B cell (primary cell): Measurements from ENCODE around the gene HOMER2. TPM values are rescaled to one million over a fixed set of nuclear protein-coding genes. Genes with fewer than 3 reads are reported as not detected.

Source experiments
- ATAC-seq: fragments of 200-7000 bp; cut with Tn5 transposase; one replicate; pipeline ENCODE4 v1.10.0; 2021; ENCODE audit warnings: low read depth, mild to moderate bottlenecking, moderate number of reproducible peaks, moderate library complexity
- CTCF ChIA-PET: fragments of 350-600 bp; sonication (Branson Sonifier 250); formaldehyde crosslinking; loops from one replicate; lab custom pipeline; 2021; ENCODE audit warnings: antibody characterized with exemption, inconsistent platforms; lab: Charles Lee
- POLR2A ChIA-PET: fragments of 350-600 bp; sonication (Branson Sonifier 250); formaldehyde crosslinking; loops from one replicate; lab custom pipeline; 2021; ENCODE audit warnings: antibody characterized with exemption; lab: Charles Lee
- DNase-seq: peaks from one replicate; pipeline ENCODE4 v3.0.0; 2013
- H2AFZ ChIP-seq: 2 replicates; pipeline ENCODE4 v1.6.1; 2012; ENCODE audit warnings: mild to moderate bottlenecking, low read depth, low read length; ENCODE audit not compliant: insufficient read depth, poor library complexity, severe bottlenecking
- H3K27ac ChIP-seq, 2 donors: 1 replicate in 1 of 2; 2 replicates in 1 of 2; pipeline ENCODE4 v1.5.1; 2012 to 2013; ENCODE audit warnings: low read length in 2 of 2, mild to moderate bottlenecking in 2 of 2, moderate library complexity in 1 of 2
- H3K27me3 ChIP-seq, 4 experiments: fragments of 200-600 bp in 1 of 4; sonication (generic) in 1 of 4; replicated peaks in 1 of 4; 1 replicate in 2 of 4; 2 replicates in 2 of 4; pipeline versions ENCODE4 v1.6.1 to v1.7.0; 2013 to 2016; ENCODE audit warnings: low read length in 3 of 4, mild to moderate bottlenecking in 2 of 4, mixed read lengths in 1 of 4, moderate library complexity in 1 of 4; ENCODE audit not compliant: insufficient read depth in 4 of 4, control insufficient read depth in 3 of 4; ENCODE audit errors: control extremely low read depth in 1 of 4
- H3K36me3 ChIP-seq, 2 experiments: replicated peaks in 1 of 2; 1 replicate in 1 of 2; 2 replicates in 1 of 2; pipeline versions ENCODE4 v1.6.1 to v1.7.1; 2013; ENCODE audit warnings: low read length in 1 of 2; ENCODE audit not compliant: insufficient read depth in 2 of 2, control insufficient read depth in 1 of 2; ENCODE audit errors: control extremely low read depth in 1 of 2, extremely low read depth in 1 of 2
- H3K4me1 ChIP-seq, 2 donors: fragments of 200-600 bp in 1 of 2; sonication (generic) in 1 of 2; 1 replicate in 1 of 2; 2 replicates in 1 of 2; pipeline versions ENCODE4 v1.5.1 to v1.6.1; 2013 to 2017; ENCODE audit warnings: low read length in 2 of 2; ENCODE audit not compliant: control insufficient read depth in 2 of 2, insufficient read depth in 2 of 2
- H3K4me2 ChIP-seq: replicated peaks from 2 replicates; pipeline ENCODE3; 2012; ENCODE audit warnings: mild to moderate bottlenecking, low read depth, low read length; ENCODE audit not compliant: poor library complexity, severe bottlenecking
- H3K4me3 ChIP-seq, 5 experiments: fragments of 200-600 bp in 1 of 5; sonication (generic) in 1 of 5; 1 replicate in 3 of 5; 2 replicates in 2 of 5; pipeline versions ENCODE4 v1.5.1 to v1.7.0; 2011 to 2016; ENCODE audit warnings: low read length in 4 of 5, mild to moderate bottlenecking in 4 of 5, low read depth in 2 of 5, control low read depth in 1 of 5, moderate library complexity in 1 of 5; ENCODE audit not compliant: insufficient read depth in 1 of 5; ENCODE audit errors: control extremely low read depth in 1 of 5, extremely low read depth in 1 of 5
- H3K79me2 ChIP-seq: fragments of 200-600 bp; sonication (generic); one replicate; pipeline ENCODE4 v1.6.0; 2016; ENCODE audit warnings: low read length; ENCODE audit not compliant: control insufficient read depth, insufficient read depth
- H3K9ac ChIP-seq: fragments of 200-600 bp; sonication (generic); 2 replicates; pipeline ENCODE4 v1.6.1; 2017; ENCODE audit warnings: mild to moderate bottlenecking, low read length, moderate library complexity
- H3K9me3 ChIP-seq, 3 donors: one replicate each; pipeline versions ENCODE4 v1.6.1 to v1.7.1; 2013; ENCODE audit warnings: low read length in 2 of 3; ENCODE audit not compliant: control insufficient read depth in 2 of 3, insufficient read depth in 1 of 3; ENCODE audit errors: control extremely low read depth in 1 of 3
- H4K20me1 ChIP-seq: 2 replicates; pipeline ENCODE4 v1.6.0; 2012; ENCODE audit warnings: mild to moderate bottlenecking, low read length; ENCODE audit not compliant: insufficient read depth, control insufficient read depth, poor library complexity, severe bottlenecking
- H3K27ac Mint-ChIP-seq: one replicate; pipeline ENCODE4 v1.8.0; 2021; ENCODE audit warnings: mixed read lengths
- H3K27me3 Mint-ChIP-seq: one replicate; pipeline ENCODE4 v1.8.0; 2021; ENCODE audit warnings: mixed read lengths
- H3K4me1 Mint-ChIP-seq: one replicate; pipeline ENCODE4 v1.8.0; 2021; ENCODE audit warnings: mixed read lengths
- H3K4me3 Mint-ChIP-seq: one replicate; pipeline ENCODE4 v1.8.0; 2021; ENCODE audit warnings: mixed read lengths
- H3K9me3 Mint-ChIP-seq: one replicate; pipeline ENCODE4 v1.8.0; 2022; ENCODE audit warnings: mixed read lengths; ENCODE audit not compliant: insufficient read depth
- CTCF ChIP-seq: fragments of 200-600 bp; IDR thresholded peaks from one replicate; pipeline ENCODE4 v1.8.0; 2022; ENCODE audit warnings: antibody characterized with exemption, mild to moderate bottlenecking
- EZH2 ChIP-seq: IDR thresholded peaks from 2 replicates; pipeline ENCODE4 v1.6.1; 2012; ENCODE audit warnings: borderline replicate concordance, low read depth, mild to moderate bottlenecking, moderate library complexity, low read length; ENCODE audit not compliant: insufficient read depth, poor library complexity, severe bottlenecking
- WGBS: methylation state at CpG from one replicate; pipeline ENCODE4 v1.1.5; 2013; ENCODE audit warnings: missing lambda C conversion rate; ENCODE audit not compliant: insufficient coverage; 5-methylcytosine and 5-hydroxymethylcytosine counted together
- intact Hi-C: fragments of 100-400 bp; cut with micrococcal nuclease; formaldehyde crosslinking; loops from one replicate; pipeline ENCODE4 v1.10.0; 2022
- polyA plus RNA-seq: library from polyadenylated mRNA; depleted of rRNA; stranded (reverse); fragments of >200 nt; gene quantifications from 2 replicates; pipeline ENCODE4 v1.2.3, GENCODE V29; 2012
- total RNA-seq, 2 donors: library from RNA; stranded (reverse); fragments of 120-200 nt in 1 of 2; gene quantifications; 1 replicate in 1 of 2; 2 replicates in 1 of 2; pipeline versions ENCODE4 v1.2.3 to v1.2.4, GENCODE V29; 2013 to 2022

The HOMER2 gene
- total and polyA plus RNA-seq, 2 donors (not counting 1 experiment from before 2014, with no cell fraction given) = 5.7 to 19.5 TPM

DNA sequence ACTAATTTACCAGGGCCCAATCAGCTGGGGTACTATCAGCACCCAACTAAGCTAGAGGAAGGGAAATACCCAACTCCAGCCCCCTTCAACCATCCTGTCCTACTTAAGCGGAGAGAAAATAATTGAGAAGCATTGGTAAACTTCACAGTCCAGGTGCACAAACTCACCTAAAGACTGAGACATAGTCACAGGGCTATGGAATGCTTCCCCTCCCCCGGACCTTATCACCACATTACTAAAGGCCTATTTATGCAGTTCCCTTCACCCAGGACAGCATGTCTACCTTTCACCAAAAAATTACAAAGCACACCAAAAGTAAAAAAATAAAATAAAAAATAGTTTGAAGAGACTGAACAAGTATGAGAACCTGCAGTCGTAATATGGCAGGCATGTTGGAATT is 47.9 kb downstream of the HOMER2 start:
- ChIA-PET POLR2A (no interaction called here), CTCF (no interaction called here)
- intact Hi-C loops = no loop called here
- DNase-seq (no peak), ATAC-seq (no peak)
- no peak for TF ChIP-seq EZH2
- no peak for TF ChIP-seq CTCF
- H3K79me2 ChIP-seq = no peaks in the 10 kb centered on the region
- H3K4me2 ChIP-seq = no peak overlapping the region
- no peak overlapping the region for H3K27ac Mint-ChIP-seq
- WGBS = 100% methylated on average over 1 of the region's 3 CpGs
- no peak overlapping the region for H3K4me3 ChIP-seq
- no peak overlapping the region for H3K27ac ChIP-seq
- peaks cover 9% of the 10 kb centered on the region for H3K9me3 Mint-ChIP-seq
- H3K4me3 Mint-ChIP-seq = no peak overlapping the region
- no peaks in the 10 kb centered on the region for H3K4me1 ChIP-seq
- H3K4me1 Mint-ChIP-seq = no peaks in the 10 kb centered on the region
- H2AFZ ChIP-seq = no peak overlapping the region
- H3K27me3 Mint-ChIP-seq = peaks cover 9% of the 10 kb centered on the region
- no peak overlapping the region for H3K9ac ChIP-seq
- no peaks in the 10 kb centered on the region for H3K36me3 ChIP-seq
- peaks cover 0 to 10% (median 2%) of the 10 kb centered on the region in 3 donors for H3K9me3 ChIP-seq
- H4K20me1 ChIP-seq = no peaks in the 10 kb centered on the region
- H3K27me3 ChIP-seq = no peaks in the 10 kb centered on the region

DNA sequence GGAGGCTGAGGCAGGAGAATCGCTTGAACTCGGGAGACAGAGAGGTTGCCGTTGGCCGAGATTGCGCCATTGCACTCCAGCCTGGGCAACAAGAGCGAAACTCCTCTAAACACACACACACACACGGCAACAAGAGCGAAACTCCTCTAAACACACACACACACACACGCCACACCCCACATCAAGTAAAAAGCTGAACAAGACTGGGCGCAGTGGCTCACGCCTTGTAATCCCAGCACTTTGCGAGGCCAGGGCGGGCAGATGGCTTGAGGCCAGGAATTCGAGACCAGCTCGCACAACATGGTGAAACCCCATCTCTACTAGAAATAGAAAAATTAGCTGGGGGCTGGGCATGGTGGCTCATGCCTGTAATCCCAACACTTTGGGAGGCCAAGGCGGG is 49.0 kb downstream of the HOMER2 start:
- TF ChIP-seq EZH2 (no peak), CTCF (no peak)
- Mint-ChIP-seq H3K4me3 (no peak overlapping the region), H3K27me3 (peaks cover 9% of the 10 kb centered on the region), H3K27ac (no peak overlapping the region), H3K9me3 (no peaks in the 10 kb centered on the region), H3K4me1 (no peaks in the 10 kb centered on the region)
- Histone ChIP-seq H3K4me1 (no peaks in the 10 kb centered on the region), H3K9ac (no peak overlapping the region), H3K4me2 (no peak overlapping the region), H3K9me3 (peaks cover 0 to 3% (median 0%) of the 10 kb centered on the region in 3 donors), H3K27me3 (no peaks in the 10 kb centered on the region), H3K79me2 (no peaks in the 10 kb centered on the region), H3K4me3 (no peak overlapping the region), H2AFZ (no peak overlapping the region), H3K27ac (no peak overlapping the region), H3K36me3 (no peaks in the 10 kb centered on the region), H4K20me1 (no peaks in the 10 kb centered on the region)
- no peak for DNase-seq
- intact Hi-C loops = no loop called here
- POLR2A ChIA-PET = no interaction called here
- no peak for ATAC-seq
- CTCF ChIA-PET = no interaction called here
- WGBS = over 99% methylated on average over 15 of the region's 16 CpGs
